ENCODE data around the gene SENP2.
"Not testable (repeated sequence)": the region's sequence is repeated elsewhere in the genome, so short reads cannot be mapped to it uniquely, and the experiment has no call there.

The SENP2 gene

DNA sequence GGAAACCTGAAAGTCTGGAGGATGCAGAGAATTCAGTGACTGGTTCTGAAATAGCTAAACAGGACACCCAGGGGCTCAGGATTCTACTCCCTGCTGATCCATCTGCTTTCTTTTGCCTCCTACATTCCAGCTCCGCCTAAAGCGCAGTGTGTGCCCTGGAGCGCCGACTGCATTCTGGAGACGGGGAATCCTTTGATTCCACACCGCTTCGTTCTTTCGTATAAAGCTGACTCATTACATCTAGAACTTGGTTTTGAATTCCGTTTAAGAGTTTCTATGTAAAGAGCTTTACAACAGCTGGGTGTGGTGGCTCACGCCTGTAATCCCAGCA is 61.8 kb downstream of the SENP2 start:
- no peak for DNase-seq (ENCODE audit: low read depth)

DNA sequence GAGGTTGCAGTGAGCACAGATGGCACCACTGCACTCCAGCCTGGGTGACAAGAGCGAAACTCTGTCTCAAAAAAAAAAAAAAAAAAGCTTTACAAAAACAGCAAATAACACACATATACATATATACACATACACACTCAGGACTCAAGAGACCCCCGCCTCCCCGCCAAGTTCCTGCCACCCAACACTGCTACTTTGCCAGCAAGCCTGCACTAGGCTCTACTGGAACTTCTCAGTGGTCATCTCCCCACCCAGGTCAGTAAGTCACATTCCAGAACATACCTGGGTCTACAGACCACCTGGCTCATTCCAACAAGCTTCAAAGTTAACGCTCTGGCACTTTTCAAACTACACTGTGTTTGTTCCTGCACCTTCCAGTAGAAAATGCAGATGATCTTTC is 62.3 kb downstream of the SENP2 start:
- DNase-seq (ENCODE audit: low read depth) = no peak

DNA sequence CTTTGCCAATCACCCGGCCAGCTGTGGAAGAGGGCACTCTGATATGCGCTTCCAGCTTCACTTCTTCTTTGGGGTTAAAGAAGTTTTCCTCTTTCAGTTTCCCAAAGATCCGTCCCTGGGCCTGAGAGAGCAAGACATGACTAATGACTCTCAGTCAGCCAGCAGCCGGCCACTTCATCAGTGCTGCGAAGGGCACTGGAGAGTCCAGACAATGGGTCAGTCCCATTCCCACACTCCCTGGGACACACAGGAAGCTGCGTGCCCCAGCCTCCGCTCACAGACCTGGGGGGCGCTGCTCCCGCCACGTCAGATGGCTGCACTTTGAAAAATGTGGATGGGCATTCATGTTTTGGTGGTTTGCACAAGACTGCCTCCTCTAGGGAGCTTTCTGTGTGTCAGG is 63.3 kb downstream of the SENP2 start:
- peak; percentile 54 for DNase-seq (ENCODE audit: low read depth)

DNA sequence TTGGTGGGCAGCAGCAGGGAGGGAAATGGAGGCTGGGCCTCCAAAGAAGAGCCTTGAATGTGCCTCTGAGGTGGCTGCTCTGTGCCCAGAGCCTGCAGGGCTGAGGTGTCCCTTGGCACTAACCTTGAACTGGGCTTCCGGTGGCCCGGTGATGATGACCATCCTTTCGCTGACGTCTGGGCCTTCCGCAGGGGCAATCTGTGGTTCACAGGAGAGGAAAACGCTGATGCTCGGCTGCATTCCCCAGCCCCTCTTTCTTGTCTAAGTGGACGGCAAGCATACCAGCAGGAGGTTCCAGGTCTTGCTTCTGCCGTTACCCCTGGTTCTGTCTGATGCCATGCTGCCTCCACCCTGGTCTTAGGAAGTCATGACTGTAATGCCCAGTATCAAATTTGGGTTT is 65.9 kb downstream of the SENP2 start:
- DNase-seq (ENCODE audit: low read depth) = no peak

DNA sequence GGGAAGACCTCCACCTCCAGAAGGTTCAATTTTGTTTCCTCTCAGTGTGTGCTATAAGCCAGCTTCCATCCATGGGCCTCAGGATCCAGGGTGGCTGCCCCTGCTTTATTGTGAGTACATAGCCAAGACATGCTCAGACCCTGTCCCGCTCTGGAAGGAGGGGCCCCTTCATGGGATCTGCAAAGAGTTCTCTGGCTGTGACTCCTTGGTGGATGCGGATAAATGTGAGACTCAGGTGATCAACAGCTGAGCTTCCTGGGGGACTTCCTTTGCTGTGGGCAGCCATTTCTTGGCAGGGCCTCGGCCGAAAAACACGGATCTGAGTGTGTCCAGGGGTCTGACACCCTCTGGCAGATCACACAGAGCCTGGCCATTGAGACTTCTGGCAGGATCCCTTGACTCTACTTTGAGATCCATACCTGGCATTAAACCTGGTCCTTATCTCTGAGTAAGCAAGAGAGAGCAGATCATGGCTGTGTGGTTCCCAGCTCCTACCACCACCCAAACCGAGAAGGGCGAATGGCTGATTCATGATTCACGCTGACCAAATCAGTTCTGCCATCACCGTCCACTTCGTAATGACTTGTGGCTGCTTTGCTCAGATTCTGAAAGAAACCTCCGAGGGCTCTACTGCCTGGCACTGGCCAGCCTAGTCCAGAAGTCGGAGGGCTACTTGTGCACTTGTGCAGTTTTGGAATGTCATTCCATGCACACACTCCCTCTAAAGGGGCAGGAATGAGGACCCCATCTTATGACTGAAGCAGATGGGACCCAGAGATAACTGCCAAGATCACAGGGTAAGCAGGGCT is 68.1 kb downstream of the SENP2 start:
- DNase-seq (ENCODE audit: low read depth) = no peak

DNA sequence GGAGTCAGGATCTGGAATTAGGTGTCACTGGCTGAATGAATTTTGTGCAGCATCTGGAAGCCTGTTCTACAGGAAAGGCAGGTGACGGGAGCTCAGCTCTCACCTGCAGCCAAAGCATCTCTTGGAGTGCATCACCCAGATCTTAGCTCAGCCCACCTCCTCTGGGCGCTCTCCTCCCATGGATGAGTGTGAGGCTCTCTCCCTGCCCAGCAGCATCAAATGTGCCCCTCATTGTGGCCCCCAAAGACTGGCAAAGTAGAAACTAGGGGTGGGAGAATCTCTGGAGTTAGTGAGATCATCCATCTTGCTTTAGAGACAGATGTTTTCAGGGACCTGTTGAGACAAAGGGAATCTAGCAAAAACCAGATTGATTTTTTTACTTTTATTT is 68.7 kb downstream of the SENP2 start:
- no peak for DNase-seq (ENCODE audit: low read depth)

DNA sequence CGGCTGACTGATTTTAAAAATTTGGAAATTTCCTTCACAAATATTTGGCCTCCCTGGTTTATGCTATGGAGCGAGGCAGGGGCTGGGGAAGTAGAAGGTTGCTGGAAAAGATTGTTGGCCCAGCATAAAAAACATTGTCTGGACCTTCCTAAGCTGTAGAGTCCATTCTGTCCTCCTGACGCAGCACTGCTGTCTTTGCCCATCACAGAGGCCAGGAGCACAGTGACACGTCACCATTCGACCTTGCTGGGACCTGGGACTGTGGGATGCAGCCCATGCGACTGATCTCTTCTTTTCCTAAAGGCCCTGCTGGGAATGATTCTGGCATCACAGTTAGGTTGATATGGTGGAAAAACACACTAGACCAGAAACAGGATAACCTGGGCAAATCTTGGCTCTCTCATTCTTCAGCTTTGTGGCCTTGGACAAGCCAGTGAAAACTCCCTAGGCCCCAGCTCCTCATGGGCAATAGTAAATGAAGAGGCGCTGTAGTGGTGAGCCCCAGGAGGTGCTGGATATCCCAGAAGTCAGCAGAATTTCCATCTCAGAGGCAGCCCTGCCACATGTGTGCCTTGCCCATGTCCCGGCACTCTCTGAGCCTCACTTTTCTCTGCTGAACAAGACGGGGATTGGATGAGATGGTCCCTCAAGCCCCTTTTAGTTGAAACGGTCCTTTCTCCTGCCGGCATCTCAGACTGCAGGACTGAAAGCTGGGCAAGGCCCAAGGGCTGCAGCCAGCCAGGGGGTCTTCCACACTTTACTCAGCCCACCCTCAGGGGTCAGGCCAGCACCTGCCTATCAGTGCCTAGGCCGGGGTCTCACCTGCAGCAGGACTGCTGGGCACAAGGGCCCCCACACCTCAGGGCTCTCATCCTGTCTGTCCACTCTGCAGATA is 69.6 kb downstream of the SENP2 start:
- DNase-seq (ENCODE audit: low read depth) = no peak

DNA sequence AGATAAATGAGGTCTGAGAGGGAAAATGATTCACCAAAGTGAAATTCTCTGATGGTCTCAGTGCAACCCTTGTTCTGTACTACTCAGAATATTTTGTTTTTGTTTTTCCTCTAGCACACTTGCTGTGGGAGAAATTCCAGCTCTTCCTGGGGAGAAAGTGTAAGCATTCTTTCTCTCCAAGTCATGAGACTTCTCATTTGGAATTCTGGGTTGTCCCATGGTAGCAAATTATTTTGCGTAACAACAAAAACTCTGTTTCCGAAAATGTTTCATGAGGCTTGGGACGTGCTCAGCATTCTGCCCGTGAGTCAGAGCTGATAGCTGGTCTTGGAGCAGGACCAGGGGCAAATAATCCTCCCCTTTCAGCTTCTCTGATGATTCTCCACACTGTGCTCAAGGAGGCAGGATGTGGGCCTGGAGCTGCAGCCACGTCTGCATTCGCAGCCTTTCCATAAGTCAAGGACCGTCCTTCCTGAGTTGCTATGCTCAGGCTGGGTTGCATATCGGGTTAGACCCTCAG is 70.3 kb downstream of the SENP2 start:
- peak; percentile 98 for DNase-seq (ENCODE audit: low read depth)

DNA sequence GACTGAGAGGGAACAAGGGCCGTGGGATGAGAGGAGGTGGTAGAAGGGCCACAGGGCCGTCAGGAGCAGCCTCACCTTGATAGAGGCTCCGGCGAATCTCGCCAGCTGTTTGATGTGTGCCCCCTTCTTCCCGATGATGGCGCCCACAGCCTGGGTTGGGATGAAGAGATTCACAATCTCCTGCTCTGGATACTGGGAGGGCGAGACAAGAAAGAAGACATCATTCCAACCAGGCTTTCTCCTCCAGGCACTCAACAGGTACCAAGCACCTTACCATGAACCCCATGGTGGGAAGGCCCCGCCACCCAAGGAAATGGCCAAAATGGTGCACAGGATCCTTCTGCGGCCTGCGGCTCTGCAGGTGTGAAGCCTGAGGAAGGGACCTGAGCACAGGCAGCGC is 71.1 kb downstream of the SENP2 start:
- DNase-seq (ENCODE audit: low read depth) = no peak

DNA sequence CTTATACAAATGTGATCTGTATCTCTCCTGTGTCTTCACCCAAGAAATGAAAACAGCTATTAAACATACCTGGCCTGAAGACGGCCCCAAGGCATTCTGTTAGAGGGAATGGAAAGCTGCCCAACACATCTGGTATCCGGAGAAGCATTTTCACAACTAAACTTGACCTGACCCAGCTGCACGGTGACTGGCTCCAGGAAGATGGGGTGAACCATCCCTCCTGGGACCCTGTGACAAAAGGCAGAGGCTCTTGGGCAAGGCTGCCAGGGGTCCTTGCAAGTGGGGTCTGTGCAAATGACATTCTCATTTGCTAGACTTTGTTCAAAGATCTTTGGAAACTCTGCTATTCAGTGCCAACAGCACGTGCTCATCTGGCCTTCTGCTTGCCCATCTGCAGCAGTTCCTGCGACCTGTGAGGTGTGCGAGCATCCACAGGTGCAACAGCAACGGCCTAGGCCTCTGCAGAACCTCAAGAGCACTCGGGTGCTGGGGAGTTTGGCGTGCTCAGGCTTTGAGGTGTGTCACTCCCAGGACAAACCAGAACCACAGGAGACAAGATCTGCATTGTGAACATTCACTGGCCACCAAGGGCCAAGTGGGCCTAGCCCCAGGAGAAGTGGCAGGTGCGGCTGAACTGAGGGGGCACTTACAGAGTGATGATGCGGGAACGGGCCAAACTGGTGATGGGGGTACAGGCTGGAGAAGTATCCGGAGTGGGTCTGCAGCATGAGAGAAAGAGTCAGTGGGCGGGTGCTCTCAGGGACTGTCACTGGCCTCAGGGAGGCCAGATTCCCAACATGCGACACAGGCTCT is 71.8 kb downstream of the SENP2 start:
- DNase-seq (ENCODE audit: low read depth) = no peak

DNA sequence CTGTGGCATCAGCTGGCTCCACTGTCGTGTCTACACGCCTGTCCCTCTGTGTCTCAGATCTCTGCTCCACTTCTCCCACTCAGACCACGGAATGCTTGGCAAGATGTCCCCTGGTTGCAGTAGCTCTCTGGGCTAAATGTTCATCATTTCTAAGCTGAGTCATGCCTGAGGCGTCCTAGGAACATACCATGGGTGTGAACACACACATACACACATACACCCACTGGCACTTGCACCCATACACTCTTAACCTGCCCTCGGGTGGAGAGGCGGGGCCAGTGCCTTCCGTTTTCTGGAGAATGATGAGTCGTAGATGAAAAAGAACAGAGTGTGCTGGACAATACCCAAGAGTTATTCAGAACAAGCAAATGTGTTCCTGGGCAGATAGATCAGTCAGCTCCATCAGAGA is 72.4 kb downstream of the SENP2 start:
- DNase-seq (ENCODE audit: low read depth) = peak; percentile 99

DNA sequence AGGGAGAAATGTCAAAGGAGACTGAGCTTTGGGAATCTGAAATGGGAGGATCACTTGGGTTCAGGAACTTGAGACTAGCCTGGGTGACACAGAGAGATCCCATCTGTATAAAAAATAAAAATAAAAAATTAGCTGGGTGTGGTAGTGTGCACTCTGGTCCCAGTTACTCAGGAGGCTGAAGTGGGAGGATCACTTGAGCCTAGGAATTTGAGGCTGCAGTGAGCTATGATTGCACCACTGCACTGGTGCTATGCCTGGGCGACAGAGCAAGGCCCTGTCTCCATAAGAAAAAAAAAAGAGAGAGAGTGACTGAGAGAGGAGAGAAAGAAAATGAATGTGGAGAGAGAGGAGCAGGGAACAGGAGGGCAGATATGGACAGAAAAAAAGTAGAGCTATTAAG is 72.8 kb downstream of the SENP2 start:
- DNase-seq (ENCODE audit: low read depth) = peak; percentile 43

DNA sequence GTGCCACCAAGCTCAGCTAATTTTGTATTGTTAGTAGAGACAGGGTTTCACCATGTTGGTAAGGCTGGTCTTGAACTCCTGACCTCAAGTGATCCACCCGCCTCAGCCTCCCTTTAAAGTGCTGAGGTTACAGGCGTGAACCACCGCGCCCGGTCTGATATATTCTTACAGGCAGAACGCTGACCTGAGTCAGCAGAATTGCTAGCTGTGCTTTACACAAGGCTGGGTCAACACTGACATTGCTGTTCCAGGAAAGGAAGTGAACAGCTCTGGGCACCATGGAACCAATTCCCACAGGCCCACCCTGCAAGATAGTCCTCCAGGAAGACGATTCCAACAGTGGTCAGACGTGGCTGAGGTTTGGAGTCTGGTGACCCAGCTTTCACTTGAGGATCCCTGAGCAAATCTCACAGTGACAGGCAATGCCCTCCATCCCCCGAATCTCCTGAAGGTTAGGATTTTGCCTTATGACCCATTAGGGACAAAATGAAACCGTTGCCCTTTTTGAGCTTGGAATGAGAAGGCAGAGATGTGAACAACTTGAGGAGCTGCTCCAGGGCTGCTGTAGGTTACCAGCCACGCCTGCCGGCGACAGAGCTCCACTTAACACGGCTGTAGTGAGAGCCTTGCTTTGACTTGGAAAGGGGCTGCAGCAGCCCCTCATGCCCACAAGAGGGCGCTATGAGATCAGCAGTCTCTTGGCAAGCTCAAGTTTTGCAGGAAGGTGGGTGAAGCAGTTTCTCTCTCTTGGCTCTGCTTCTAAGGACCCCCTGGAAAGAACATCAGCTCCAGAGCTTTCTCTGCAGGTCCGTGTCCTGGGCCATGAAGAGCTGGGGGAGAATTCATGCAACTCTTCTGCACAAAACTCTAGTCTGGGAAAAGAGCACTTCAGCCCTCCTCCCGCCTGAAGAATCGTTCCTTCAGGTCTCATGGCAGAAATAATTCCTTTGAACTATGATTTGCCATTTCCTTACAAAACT is 74.1 kb downstream of the SENP2 start:
- peak; percentile 86 for DNase-seq (ENCODE audit: low read depth)

DNA sequence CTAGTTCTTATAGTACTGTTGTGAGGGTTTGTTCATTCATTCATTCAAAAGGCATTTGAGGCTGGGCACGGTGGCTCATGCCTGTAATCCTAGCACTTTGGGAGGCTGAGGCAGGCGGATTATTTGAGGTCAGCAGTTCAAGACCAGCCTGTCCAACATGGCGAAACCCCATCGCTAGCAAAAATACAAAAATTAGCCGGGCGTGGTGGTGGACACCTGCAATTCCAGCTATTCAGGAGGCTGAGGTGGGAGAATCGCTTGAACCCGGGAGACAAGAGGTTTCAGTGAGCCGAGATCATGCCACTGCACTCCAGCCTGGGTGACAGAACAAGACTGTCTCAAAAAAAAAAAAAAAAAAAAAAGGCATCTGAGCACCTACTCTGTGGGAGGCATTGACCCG is 75.2 kb downstream of the SENP2 start:
- not testable (repeated sequence) for DNase-seq (ENCODE audit: low read depth)

DNA sequence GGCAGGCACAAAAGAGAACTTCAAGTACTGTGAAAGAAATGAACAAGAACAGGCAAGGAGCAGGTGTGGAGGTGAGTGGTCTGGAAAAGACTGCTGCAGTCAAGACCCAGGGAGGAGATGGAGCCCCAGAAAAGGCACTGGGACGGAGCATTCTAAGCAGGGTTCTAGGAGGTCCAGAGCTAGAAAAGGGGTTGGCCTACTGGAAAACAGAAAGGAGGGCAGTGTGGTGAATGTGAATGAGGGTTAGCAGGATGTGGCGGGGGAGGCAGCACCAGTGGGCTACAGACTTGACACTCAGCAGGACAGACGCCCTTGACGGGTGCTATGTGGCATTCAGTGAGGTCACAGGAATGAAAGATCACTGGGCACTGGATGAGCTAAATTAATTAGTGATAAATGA is 75.7 kb downstream of the SENP2 start:
- no peak for DNase-seq (ENCODE audit: low read depth)

DNA sequence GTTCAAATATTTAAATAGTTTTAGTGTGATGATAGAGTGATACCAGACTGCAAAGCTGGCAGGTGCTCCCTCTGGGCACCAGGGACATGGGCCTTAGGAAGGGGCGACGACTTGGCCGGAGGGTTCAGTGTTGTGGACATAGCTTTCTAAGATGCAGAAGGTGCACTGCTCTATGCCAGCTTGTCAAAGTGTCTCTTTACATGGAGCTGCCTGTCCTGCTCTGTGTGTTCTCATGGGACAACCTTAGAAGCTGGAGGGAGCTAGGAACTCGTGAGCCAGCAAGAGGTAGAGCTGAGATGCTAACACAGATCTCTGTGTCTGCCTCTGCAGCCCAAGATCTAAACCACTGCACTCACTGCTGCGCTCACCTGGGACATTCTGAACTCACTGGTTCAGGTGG is 77.8 kb downstream of the SENP2 start:
- no peak for DNase-seq (ENCODE audit: low read depth)

DNA sequence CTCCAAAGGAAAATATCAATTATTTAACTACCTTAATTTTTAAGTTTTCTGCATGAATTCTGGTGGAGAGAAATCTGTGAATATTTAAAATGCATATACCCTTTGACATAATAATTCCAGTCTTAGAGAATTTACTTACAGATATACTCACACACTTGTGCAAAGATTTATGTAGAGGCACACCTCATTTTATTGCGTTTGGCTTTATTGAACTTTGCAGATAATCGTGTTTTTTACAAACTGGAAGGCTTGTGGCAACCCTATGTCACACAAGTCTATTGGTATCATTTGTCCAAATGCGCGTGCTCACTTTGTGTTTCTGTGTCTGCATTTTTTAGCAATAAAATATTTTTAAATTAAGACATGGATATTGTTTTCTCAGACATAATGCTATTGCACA is 81.5 kb downstream of the SENP2 start:
- no peak for DNase-seq (ENCODE audit: low read depth)

DNA sequence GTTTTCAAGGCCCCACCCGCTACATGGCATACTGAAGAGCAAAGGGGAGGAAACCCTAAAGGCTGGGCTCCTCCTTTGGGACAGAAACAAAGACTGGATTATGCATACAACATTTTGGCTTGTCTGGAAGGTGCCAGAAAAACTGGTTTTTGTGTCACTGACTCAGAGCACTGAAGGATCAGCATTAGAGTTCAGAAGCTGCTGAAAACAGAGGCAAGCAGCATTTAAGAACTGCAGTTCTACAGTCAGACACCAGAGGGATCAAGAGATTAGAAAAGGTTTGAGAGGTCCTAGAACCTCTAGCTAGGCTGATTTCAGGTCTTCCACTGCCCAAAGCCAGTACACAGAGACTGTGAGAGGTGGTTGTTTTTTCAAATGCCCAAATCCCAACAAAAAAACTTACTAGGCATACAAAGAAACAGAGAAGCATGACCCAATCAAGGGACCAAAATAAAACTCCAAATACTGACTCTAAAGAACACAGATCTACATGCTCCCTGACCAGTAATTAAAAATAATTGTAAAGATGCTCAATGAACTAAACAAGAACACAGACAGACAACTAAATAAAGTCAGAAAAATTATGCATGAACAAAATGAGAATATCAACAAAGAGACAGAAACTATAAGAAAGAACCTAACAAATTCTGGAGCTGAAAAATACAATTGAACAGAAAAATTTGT is 91.2 kb downstream of the SENP2 start:
- DNase-seq (ENCODE audit: low read depth) = peak; percentile 82

DNA sequence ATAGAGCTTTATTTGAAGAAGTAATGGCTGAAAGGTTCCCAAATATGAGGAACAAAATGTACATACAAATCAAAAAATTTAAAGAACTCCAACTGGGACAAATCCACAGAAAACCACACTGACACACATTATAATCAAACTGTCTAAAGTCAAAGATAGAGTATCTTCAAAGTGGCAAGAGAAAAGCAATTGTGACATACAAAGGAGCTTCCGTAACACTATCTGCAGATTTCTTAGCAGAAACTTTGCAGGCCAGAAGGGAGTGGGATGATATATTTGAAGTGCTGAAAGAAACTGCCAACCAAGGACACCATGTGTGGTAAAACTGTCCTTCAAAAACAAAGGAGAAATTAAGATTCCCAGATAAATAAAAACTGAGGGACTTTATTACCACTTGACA is 91.9 kb downstream of the SENP2 start:
- no peak for DNase-seq (ENCODE audit: low read depth)

DNA sequence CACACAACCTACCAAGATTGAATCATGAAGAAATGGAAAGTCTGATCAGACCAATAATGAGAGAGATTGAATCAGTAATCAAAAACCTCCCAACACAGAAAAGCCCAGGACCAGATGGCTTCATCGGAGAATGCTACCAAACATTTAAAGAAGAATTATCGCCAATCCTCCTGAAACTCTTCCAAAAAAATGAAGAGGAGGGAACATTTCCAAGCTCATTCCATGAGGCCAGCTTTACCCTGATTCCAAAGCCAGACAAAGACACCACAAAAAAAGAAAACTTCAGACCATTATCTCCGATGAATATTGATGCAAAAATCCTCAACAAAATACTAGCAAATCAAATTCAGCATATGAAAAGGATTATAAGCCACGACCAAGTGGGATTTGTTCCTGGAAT is 94.1 kb downstream of the SENP2 start:
- DNase-seq (ENCODE audit: low read depth) = no peak

Data from iris pigment epithelial cell (primary cell).